Activated CD4-positive, CD25-positive, alpha-beta regulatory T cell treated with anti-CD3 and anti-CD28 coated beads, Interleukin-2, amount 50 U/mL, for 24 hours (primary cell): ENCODE results near the gene SMOC2.

Experiments used
- ATAC-seq, 2 donors: fragments of 150-1000 bp; cut with Tn5 transposase; one replicate each; pipeline ENCODE4 v1.10.0; 2021; ENCODE audit warnings: mild to moderate bottlenecking in 1 of 2, moderate library complexity in 1 of 2

SMOC2 gene

GRCh38 chr6:168494726-168495125 is 53.7 kb downstream of the SMOC2 start:
- ATAC-seq = no peak

- ATAC-seq = no peak
Observed at GRCh38 chr6:168495133-168495532, 54.1 kb downstream of the SMOC2 start.

- ATAC-seq = no peak
Observed at GRCh38 chr6:168495636-168496035, 54.7 kb downstream of the SMOC2 start.

GRCh38 chr6:168496139-168496996 is 55.4 kb downstream of the SMOC2 start:
- ATAC-seq = no peak

- no peak for ATAC-seq
Observed at GRCh38 chr6:168496997-168497331, 56.0 kb downstream of the SMOC2 start.

GRCh38 chr6:168497381-168497780 is 56.4 kb downstream of the SMOC2 start:
- ATAC-seq = no peak

- no peak for ATAC-seq
Observed at GRCh38 chr6:168498161-168498843, 57.3 kb downstream of the SMOC2 start.

GRCh38 chr6:168499045-168499650 is 58.2 kb downstream of the SMOC2 start:
- ATAC-seq = no peak

- no peak for ATAC-seq
Observed at GRCh38 chr6:168500519-168500918, 59.5 kb downstream of the SMOC2 start.

- no peak for ATAC-seq
Observed at GRCh38 chr6:168501561-168501960, 60.6 kb downstream of the SMOC2 start.

GRCh38 chr6:168504366-168504765 is 63.4 kb downstream of the SMOC2 start:
- no peak for ATAC-seq

- no peak for ATAC-seq
Observed at GRCh38 chr6:168506460-168506859, 65.5 kb downstream of the SMOC2 start.

- ATAC-seq = no peak
Observed at GRCh38 chr6:168507297-168507696, 66.3 kb downstream of the SMOC2 start.

GRCh38 chr6:168507730-168508129 is 66.7 kb downstream of the SMOC2 start:
- ATAC-seq = no peak

- no peak for ATAC-seq
Observed at GRCh38 chr6:168508903-168509302, 67.9 kb downstream of the SMOC2 start.

- ATAC-seq = no peak
Observed at GRCh38 chr6:168513766-168514165, 72.8 kb downstream of the SMOC2 start.

GRCh38 chr6:168514216-168514615 is 73.2 kb downstream of the SMOC2 start:
- ATAC-seq = no peak

- no peak for ATAC-seq
Observed at GRCh38 chr6:168515376-168515775, 74.4 kb downstream of the SMOC2 start.

GRCh38 chr6:168516944-168517741 is 76.2 kb downstream of the SMOC2 start:
- no peak for ATAC-seq

GRCh38 chr6:168517742-168518347 is 76.9 kb downstream of the SMOC2 start:
- ATAC-seq = no peak

- ATAC-seq = no peak
Observed at GRCh38 chr6:168518348-168518745, 77.4 kb downstream of the SMOC2 start.

- no peak for ATAC-seq
Observed at GRCh38 chr6:168518867-168519266, 77.9 kb downstream of the SMOC2 start.

- ATAC-seq = no peak
Observed at GRCh38 chr6:168520233-168520632, 79.2 kb downstream of the SMOC2 start.
